A549 treated with DMSO at 1 μM for 4 hours (cell line): ENCODE results near the gene METAP2. TPM values are rescaled to one million over a fixed set of nuclear protein-coding genes. Genes with fewer than 3 reads are reported as not detected.

ENCODE experiments used
- total RNA-seq: library from RNA; stranded (reverse); fragments of 200-300 nt; extraction: Qiagen RNA extraction; gene quantifications from 5 replicates; pipeline ENCODE4 v1.2.3, GENCODE V29; 2022; ENCODE audit warnings: low read depth

The METAP2 gene
- 130 to 177 TPM (median 142 TPM) in 5 replicates for total RNA-seq

DNA sequence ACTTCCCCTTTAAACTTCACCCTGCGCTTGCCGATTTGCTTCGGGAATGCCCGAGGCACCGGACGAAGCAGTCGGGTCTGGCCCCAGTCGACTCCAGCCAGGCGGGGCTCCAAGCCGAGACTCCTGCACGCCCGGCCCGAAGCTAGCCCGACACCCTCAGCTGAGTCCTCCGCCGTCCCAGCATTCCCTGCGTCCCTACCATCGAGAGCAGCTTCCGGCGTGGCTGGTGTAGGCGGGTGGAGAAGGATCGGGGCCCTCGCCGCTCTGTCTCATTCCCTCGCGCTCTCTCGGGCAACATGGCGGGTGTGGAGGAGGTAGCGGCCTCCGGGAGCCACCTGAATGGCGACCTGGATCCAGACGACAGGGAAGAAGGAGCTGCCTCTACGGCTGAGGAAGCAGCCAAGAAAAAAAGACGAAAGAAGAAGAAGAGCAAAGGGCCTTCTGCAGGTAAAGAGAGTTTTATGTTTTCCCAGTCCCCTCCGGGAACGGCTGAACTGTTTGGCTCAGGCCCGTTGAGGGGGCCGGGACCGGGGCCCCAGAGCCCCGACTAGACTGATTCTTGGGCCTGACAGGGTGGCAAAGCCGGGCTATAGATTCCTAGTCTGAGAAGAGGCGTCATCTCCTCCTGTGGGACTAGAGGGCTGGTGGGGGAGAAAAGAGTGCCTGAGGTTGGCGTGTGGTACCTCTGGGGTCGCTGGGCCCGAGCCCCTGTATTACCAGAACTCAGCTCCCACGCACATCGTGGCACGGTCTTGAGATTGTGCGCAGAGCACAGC is at the start of gene METAP2:
Gene METAP2, plus strand, starts transcription at position 269 of the 776 bp plus-strand sequence. Its CDS starts 28 bp downstream, at position 297.

DNA sequence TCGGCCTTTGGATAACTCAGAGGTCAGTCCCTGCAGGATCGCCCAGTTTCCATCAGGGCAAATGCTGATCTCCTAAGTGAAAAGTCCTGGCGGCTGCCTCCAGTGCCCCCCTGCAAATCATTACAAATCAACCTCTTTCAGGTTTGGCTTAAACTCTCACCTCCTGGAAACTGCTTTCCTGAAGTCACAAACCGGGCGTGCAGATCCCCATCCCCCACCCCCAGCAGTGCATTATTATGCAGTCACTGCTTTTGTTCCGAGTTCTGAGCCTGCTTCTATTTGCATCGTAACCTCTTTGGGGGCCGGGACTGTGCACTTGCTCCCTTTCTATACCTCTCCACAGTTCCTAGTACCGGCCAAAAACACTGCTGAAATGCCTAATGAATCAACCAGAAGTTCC is 77.4 kb downstream of the METAP2 start, which contains the start of gene USP44:
Gene USP44, minus strand, starts transcription at position 172 of the 400 bp plus-strand sequence. CDS start 17,220 bp downstream, outside the sequence.

Other genes with a start within 250 kb of the METAP2 start
- 0.07 to 0.18 TPM (median 0.17 TPM) in 5 replicates for gene USP44, start 77.3 kb downstream of the METAP2 start, total RNA-seq